NAMALWA (cell line): ENCODE results near the gene E2F4.

Experiments used
- DNase-seq: peaks from one replicate; pipeline ENCODE4 v3.0.0-alpha.2; 2015; ENCODE audit warnings: low spot score

The E2F4 gene

GRCh38 chr16:67157892-67158635 is 33.9 kb upstream of the E2F4 start:
- DNase-seq, result no peak

DNA sequence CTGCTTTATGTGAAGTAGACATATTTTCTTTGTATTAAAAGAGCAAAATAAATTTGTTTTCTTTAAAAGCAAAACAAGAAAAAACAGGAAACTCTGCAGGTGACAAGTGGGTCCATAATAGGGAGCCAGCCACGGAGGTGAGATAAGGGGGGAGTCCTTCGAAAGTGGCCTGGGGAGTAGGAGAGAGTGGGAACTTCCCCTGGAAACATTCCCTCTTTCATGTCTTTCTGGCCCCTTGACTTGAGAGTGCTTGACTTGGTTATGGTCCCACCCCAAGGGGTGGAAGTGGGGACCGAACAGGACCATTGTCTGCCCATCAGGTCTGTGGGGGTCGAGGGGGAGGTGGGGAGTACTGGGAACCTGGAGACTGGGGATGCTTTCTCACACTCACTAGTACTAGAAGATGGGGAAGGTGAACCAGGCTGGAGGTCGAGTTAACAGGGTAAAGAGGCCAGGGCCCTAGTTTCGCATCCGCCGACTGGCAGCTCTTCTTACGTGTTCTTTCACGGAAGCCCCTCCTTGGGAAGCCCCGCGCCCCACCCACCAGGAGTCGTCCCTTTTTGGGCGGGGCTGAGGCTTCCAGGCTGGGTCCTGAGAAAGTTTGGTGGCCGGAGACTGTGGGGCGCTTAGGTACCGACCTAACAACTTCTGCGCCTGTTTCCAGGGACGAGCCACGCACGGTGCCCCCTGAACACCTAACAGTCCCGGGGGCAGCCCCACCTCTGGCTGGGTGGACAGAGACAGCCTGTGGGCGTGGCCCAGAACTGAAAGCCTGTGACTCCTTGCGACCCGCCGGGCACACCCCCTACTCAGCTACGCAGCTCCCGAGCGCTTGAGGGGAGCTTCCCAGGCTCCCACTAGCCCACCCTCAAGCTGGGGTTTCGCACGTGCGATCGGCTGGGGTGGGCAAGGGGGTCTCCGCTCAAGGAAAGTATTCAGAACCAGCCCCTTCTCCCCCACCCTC is 33.0 kb upstream of the E2F4 start:
- DNase-seq, result peak; percentile 81

DNA sequence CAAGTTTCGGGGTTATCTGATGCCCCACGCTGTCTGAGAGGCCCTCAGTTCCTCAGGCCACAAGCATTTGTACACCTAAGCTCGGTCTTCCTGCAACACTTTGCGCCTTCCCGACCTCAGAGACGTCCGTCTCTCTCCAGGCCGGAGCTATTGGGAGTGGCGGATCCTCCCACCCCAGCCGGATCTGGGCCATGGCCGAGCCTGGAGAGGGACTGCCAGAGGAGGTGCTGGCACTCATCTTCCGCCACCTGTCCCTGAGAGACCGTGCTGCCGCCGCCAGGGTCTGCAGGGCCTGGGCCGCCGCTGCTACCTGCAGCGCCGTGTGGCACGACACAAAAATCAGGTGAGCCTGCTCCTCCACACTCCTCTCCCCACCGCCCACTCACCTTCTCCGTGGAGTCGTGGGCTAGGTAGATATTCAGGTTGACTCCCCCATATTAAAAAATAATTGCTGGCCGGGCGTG is 30.3 kb upstream of the E2F4 start:
- DNase-seq, result no peak

- DNase-seq, result peak; percentile 19
These were observed 29.3 kb upstream of the E2F4 start for GRCh38 chr16:67162506-67163163.

DNA sequence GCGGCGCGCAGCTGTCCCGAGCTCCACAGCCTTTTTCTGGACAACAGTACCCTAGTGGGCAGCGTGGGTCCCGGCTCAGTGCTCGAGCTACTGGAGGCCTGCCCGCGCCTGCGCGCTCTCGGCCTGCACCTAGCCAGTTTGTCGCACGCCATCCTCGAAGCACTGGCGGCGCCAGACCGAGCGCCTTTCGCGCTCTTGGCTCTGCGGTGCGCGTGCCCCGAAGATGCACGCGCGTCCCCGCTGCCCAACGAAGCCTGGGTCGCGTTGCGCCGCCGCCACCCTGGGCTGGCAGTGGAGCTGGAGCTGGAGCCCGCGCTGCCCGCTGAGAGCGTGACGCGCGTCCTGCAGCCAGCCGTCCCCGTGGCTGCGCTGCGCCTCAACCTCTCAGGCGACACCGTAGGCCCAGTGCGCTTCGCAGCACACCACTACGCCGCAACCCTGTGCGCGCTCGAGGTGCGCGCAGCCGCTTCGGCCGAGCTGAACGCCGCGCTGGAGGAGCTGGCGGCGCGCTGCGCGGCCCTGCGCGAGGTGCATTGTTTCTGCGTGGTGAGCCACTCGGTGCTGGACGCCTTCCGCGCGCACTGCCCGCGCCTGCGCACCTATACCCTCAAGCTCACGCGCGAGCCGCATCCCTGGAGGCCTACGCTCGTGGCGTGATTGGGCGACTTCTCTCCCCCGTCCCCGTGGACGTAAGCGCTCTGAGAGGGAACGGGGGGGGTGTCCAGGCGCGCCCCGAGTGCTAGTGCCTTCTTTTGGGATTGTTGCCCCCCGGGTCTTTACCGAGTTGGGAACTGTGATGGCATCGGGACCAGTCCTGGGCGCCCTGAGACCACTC is 28.6 kb upstream of the E2F4 start:
- DNase-seq, result no peak

DNA sequence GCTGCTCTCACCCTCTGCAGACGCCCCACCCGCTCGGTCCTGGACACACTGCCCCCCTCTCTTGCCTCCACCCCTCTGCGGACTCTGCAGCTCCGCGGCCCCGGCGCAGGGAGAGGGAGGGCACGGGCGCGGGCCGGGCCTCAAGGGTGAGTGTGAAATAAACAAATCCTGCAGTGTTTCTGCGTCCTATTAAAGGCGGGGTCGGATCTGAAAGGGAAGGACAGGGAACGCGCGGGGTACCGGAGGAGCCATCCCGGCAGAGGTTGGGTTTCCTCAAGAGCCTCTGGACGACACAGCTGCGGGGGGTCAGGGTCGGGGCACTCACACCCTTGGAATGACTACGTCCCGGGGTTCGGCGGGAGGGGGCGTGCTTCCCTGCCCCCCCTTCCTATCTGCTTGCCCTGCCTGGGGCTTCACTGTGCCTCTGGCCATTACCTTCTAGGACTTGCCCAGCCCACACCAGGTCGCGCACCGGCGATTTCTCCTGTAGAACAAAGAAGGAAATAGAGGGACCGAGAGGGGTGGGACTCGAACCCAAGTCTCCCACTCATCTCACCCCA is 27.9 kb upstream of the E2F4 start:
- DNase-seq, result no peak

GRCh38 chr16:67164599-67165061 is 27.3 kb upstream of the E2F4 start, which contains the start of gene HSF4:
Gene HSF4, plus strand, starts transcription at chr16:67164745. Its CDS starts 67 bp downstream, at chr16:67164812.
- DNase-seq, result no peak

GRCh38 chr16:67165121-67166078 is 26.6 kb upstream of the E2F4 start:
- DNase-seq, result no peak

DNA sequence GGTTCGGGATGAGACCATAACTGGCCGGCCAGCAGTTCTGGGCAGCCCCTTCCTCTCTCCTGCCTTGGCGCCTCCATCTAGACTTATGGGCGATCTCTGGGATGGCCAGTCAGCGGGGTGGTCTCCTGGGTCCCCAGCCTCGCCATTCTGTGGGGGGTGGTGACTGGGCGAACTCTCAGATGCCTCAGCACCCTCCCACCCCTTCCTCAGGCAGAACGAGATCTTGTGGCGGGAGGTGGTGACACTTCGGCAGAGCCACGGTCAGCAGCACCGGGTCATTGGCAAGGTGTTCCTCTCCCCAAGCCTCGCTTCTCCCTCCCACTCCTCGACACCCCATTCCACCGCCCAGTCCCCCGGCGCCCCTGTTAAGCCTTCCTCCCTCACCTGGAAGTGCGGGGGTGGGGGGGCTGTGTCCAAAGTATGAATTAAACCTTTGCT is 25.8 kb upstream of the E2F4 start:
- DNase-seq, result no peak

DNA sequence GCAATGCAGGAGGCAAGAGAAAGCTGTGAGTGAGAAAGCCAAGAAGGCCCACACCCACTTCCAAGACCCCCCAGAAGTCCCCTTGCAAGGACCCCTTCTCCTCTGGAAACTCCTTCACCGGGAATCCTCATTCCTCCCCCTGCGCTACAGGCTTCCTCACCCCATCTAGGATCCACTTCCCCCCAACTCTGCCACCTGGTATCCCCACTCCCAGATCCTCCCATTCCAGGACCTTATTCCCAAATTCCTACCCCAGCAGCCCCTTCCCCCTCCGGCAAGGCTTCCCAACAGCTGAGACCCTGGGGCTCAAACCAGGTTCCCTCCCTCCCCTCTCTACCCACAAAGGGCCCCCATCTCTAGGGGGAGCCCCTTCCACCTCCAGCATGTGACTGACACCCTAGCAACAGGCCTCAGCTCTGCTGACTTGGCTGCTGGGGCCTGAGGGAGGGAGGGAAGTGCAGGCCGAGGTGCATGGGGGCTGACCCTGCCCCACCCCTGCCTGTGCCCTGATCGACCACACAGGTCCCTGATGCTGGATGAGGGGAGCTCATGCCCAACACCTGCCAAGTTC is 25.3 kb upstream of the E2F4 start:
- DNase-seq, result peak; percentile 41

DNA sequence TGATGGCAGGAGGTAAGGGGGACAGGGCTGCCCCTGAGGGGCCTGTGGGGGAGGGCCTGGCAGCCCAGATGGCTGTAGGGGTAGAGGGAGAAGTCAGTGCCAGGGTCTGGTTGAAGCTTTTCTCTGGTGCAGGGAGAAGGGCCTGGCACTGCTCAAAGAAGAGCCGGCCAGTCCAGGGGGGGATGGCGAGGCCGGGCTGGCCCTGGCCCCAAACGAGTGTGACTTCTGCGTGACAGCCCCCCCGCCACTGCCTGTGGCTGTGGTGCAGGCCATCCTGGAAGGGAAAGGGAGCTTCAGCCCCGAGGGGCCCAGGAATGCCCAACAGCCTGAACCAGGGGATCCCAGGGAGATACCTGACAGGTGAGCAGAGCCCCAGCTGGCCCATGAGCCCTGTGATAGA is 24.4 kb upstream of the E2F4 start:
- no peak for DNase-seq

DNA sequence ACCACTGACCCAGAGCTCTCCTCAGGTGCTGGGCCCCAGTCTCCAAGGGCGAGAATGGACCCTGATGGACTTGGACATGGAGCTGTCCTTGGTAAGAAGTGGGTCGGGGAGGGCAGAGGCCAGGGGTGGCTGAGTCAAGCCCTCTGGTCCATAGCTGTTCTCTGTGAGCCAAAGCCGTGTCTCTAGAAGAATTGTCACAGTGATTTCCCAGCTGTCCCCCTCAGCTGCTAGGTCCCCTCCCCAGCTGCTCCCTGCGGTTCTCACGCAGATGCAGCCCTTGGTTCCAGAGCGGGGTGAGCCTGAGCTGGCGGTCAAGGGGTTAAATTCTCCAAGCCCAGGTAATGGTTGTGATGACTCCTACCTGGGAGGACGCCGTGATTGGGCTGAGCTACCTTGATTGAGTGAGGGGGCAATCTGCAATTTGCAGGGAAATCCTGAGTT is 22.9 kb upstream of the E2F4 start:
- DNase-seq, result no peak

DNA sequence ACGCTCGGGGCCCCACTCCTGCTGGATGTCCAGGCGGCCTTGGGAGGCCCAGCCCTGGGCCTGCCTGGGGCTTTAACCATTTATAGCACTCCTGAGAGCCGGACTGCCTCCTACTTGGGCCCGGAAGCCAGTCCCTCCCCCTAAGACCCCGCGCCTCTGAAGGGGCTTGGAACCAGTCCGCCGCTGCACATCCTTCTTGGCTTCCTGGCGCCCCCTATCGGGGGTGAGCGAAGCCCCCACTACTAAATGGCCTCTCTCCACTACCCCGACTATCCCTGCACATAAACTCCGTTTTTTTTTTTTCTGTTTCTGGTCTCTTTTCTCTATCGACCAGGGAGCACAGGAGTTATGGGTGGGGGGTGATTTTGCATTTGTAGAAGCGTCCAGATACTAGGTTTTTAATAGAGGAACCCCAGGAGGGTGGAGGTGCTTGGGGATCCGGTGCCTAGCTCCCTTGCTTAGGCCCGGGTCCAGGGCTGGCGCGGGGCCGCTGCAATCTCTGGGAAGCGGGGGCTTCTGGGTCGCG is 22.2 kb upstream of the E2F4 start:
- DNase-seq, result peak; percentile 63

GRCh38 chr16:67170168-67170948 is 21.6 kb upstream of the E2F4 start, which contains the start of gene NOL3:
Gene NOL3, plus strand, starts transcription at chr16:67170538.
- no peak for DNase-seq

- no peak for DNase-seq
These were observed 20.9 kb upstream of the E2F4 start for GRCh38 chr16:67170949-67171649.

GRCh38 chr16:67173323-67173722 is 18.6 kb upstream of the E2F4 start:
- no peak for DNase-seq
